BLaER1 treated with 17β-estradiol and CSF1 and Interleukin-3, amounts not matched to agents 10 nM and 100 nM (cell line): ENCODE results near the gene DAPK2.
"Not testable (repeated sequence)": the region's sequence is repeated elsewhere in the genome, so short reads cannot be mapped to it uniquely, and the experiment has no call there.

Experiments
- H3K27ac ChIP-seq, 11 experiments: shearing (Covaris generic); formaldehyde crosslinking; 2 replicates each; pipeline ENCODE4 v1.8.1; 2022
- H3K27me3 ChIP-seq, 11 experiments: shearing (Covaris generic); formaldehyde crosslinking; 2 replicates each; pipeline ENCODE4 v1.8.1; 2022
- H3K36me3 ChIP-seq, 11 experiments: shearing (Covaris generic); formaldehyde crosslinking; 2 replicates each; pipeline ENCODE4 v1.8.1; 2022
- H3K4me1 ChIP-seq, 10 experiments: shearing (Covaris generic); formaldehyde crosslinking; 2 replicates each; pipeline ENCODE4 v1.8.1; 2022
- H3K4me2 ChIP-seq, 11 experiments: shearing (Covaris generic); formaldehyde crosslinking; 2 replicates each; pipeline ENCODE4 v1.8.1; 2022
- H3K4me3 ChIP-seq, 10 experiments: shearing (Covaris generic); formaldehyde crosslinking; 2 replicates each; pipeline ENCODE4 v1.8.1; 2022
- H3K9ac ChIP-seq, 11 experiments: shearing (Covaris generic); formaldehyde crosslinking; 2 replicates each; pipeline ENCODE4 v1.8.1; 2022
- H3K9me3 ChIP-seq, 11 experiments: shearing (Covaris generic); formaldehyde crosslinking; replicated peaks in 1 of 11; 2 replicates each; pipeline ENCODE4 v1.8.1; 2022
- H4K20me1 ChIP-seq, 11 experiments: shearing (Covaris generic); formaldehyde crosslinking; 2 replicates each; pipeline ENCODE4 v1.8.1; 2022
- Cebpa-rat ChIP-seq, 11 experiments: shearing (Covaris generic); IDR thresholded peaks; 2 replicates each; pipeline ENCODE4 v1.8.1; 2022

The DAPK2 gene

DNA sequence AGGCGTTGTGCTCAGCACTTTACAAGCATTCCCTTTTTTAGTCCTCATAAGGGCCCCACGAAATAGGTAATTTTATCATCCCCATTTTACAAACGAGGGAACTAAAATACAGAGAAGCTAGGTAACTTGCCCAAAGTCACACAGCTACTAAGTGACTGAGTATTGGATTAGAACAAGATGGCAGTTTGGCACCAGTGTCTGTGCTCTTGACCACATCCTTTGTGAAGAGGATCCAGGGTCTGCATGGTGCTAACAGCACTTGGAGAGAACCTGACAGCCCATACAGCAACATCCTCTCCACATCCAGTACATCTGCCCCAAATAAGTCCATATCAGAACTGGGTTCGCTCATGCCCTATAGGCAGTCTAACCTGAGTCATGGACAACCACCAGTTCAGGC, 21.8 kb upstream of the DAPK2 start:
- peaks cover 0 to 6% (median 0%) of the 10 kb centered on the region in 11 experiments; a peak in 1 of 22 replicates for H4K20me1 ChIP-seq
- H3K4me3 ChIP-seq, result no peak overlapping the region
- H3K27me3 ChIP-seq, result no peaks in the 10 kb centered on the region
- H3K9me3 ChIP-seq, result no peaks in the 10 kb centered on the region
- peaks cover 33 to 52% (median 43%) of the 10 kb centered on the region in 10 experiments for H3K4me1 ChIP-seq
- H3K9ac ChIP-seq, result no peak overlapping the region; a peak in 2 of 22 replicates
- H3K27ac ChIP-seq, result peak overlapping the region in 8 of 11 experiments; percentile 41 to 61 (median 50); a peak in 15 of 22 replicates
- H3K4me2 ChIP-seq, result peak overlapping the region; percentile 42 to 80 (median 69); a peak in 21 of 22 replicates
- no peak for TF ChIP-seq Cebpa-rat (IDR thresholded peaks at IDR 0.05)
- H3K36me3 ChIP-seq, result peaks cover 16 to 28% (median 26%) of the 10 kb centered on the region in 11 experiments

DNA sequence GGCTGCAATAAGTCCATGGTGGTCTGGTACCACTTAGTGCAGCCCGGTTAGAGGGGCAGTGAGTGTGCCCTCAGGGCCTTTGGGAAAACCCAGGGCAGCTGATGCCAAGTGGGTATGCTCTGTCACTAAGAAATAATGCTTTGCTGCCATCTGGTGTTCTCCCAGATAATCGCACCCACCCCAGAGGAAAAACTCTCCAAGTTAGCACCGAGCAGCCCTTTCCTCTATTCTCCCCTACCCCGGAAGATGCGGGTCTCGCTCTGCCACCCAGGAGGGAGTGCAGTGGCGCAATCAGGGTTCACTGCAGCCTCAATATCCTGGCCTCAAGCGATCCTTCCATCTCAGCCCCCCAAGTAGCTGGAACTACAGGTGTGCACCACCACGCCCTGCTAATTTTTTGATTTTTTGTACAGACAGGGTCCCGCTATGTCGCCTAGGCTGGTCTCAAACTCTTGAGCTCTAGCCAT, 21.3 kb upstream of the DAPK2 start:
- H3K9ac ChIP-seq, result no peak overlapping the region; a peak in 1 of 22 replicates
- TF ChIP-seq Cebpa-rat (IDR thresholded peaks at IDR 0.05), result peak in 4 of 11 experiments; percentile 23 to 55 (median 48); a peak in 3 of 22 replicates
- H3K4me3 ChIP-seq, result no peak overlapping the region
- H3K36me3 ChIP-seq, result peaks cover 11 to 23% (median 20%) of the 10 kb centered on the region in 11 experiments
- no peaks in the 10 kb centered on the region for H3K27me3 ChIP-seq
- peaks cover 0 to 6% (median 0%) of the 10 kb centered on the region in 11 experiments; a peak in 1 of 22 replicates for H4K20me1 ChIP-seq
- H3K27ac ChIP-seq, result peak overlapping the region in 8 of 11 experiments; percentile 41 to 61 (median 50); a peak in 15 of 22 replicates
- H3K4me2 ChIP-seq, result peak overlapping the region; percentile 42 to 80 (median 69)
- no peaks in the 10 kb centered on the region for H3K9me3 ChIP-seq
- peaks cover 33 to 49% (median 43%) of the 10 kb centered on the region in 10 experiments for H3K4me1 ChIP-seq

DNA sequence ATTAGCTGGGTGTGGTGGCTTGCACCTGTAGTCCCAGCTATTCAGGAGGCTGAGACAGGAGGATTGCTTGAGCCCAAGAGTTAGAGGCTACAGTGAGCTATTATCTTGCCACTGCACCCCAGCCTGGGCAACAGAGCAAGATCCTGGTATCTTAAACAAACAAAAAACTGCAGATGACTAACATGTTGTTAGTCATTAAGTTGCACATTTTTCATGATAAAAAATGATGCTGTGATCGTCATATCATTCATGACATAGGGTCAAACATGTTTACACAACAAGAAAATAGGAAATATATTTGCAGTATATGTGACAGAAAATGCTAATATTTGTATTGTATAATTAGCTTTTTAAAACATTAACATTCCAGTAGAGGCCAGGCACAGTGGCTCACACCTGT, 20.2 kb upstream of the DAPK2 start:
- Histone ChIP-seq H3K27ac (no peak overlapping the region), H3K4me3 (no peak overlapping the region), H3K4me1 (peaks cover 33 to 45% (median 39%) of the 10 kb centered on the region in 10 experiments), H4K20me1 (0 out of 22 replicates have a peak, but pooled peaks cover 0 to 6% (median 0%) of the 10 kb centered on the region in 11 experiments), H3K4me2 (no peak overlapping the region), H3K9me3 (no peaks in the 10 kb centered on the region), H3K27me3 (no peaks in the 10 kb centered on the region), H3K36me3 (peaks cover under 1 to 11% (median 11%) of the 10 kb centered on the region in 11 experiments; a peak in 16 of 22 replicates), H3K9ac (no peak overlapping the region)
- TF ChIP-seq Cebpa-rat (IDR thresholded peaks at IDR 0.05), result no peak

DNA sequence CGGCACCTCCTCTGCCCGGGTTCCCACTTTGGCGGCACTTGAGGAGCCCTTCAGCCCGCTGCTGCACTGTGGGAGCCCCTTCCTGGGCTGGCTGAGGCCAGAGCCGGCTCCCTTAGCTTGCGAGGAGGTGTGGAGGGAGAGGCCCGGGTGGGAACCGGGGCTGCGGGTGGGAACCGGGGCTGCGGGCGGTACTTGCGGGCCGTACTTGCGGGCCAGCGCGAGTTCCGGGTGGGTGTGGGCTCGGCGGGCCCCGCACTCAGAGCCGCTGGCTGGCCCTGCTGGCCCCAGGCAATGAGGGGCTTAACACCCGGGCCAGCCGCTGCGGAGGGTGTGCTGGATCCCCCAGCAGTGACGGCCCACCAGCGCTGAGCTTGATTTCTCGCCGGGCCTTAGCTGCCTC, 14.4 kb upstream of the DAPK2 start:
- TF ChIP-seq Cebpa-rat (IDR thresholded peaks at IDR 0.05), result no peak
- 0 out of 20 replicates have a peak, but pooled peaks cover 0 to 5% (median 0%) of the 10 kb centered on the region in 10 experiments for H3K4me1 ChIP-seq

DNA sequence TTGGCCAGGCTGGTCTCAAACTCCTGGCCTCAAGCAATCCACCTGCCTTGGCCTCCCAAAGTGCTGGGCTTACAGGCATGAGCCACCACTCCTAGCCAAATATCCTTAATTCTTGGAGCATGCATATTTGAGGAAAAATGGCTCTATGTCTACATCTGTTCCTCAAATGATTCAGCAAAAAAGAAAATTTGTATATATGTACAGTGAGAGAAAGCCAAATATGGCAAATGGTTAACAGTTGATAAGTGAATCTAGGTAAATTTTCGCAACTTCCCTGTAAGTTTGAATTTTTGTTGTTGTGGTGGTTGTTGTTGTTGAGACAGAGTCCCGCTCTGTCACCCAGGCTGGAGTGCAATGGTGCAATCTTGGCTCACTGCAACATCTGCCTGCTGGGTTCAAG, 12.8 kb upstream of the DAPK2 start:
- not testable (repeated sequence) for H3K9ac ChIP-seq, H3K4me2 ChIP-seq, H3K27ac ChIP-seq, H3K4me3 ChIP-seq, H3K36me3 ChIP-seq, H4K20me1 ChIP-seq, H3K4me1 ChIP-seq, H3K27me3 ChIP-seq
- H3K9me3 ChIP-seq, result peaks cover 9 to 18% (median 12%) of the 10 kb centered on the region in 11 experiments; a peak in 18 of 22 replicates

More for the DNA sequence above, 14.4 kb upstream of the DAPK2 start:
- Histone ChIP-seq H3K27me3 (no peaks in the 10 kb centered on the region), H3K9me3 (peaks cover 9 to 18% (median 12%) of the 10 kb centered on the region in 11 experiments; a peak in 18 of 22 replicates), H3K4me3 (no peak overlapping the region), H3K9ac (no peak overlapping the region), H3K36me3 (no peaks in the 10 kb centered on the region), H3K4me2 (no peak overlapping the region), H3K27ac (no peak overlapping the region), H4K20me1 (no peaks in the 10 kb centered on the region)

DNA sequence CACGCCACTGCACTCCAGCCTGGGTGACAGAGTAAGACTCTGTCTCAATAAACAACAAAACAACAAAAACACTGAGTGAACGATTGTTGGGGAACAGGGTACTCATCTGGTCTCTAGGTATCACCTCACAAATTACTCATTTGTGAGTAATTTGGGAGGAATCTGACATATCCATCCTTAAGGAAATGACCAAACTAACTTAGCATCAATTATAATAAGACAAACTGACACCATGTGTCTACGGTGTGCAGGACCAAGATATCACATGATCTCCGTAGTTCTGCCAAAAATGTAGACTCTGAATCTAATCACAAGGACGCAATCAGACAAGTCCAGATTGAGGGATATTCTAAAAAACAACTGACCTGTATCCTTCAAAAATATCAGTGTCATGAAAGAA, 12.0 kb upstream of the DAPK2 start:
- Histone ChIP-seq H3K4me3 (no peak overlapping the region), H3K9me3 (peaks cover 9 to 18% (median 12%) of the 10 kb centered on the region in 11 experiments; a peak in 18 of 22 replicates), H3K36me3 (no peaks in the 10 kb centered on the region), H3K9ac (no peak overlapping the region), H4K20me1 (no peaks in the 10 kb centered on the region), H3K27ac (no peak overlapping the region), H3K27me3 (no peaks in the 10 kb centered on the region; a peak in 1 of 22 replicates), H3K4me2 (no peak overlapping the region), H3K4me1 (0 out of 20 replicates have a peak, but pooled peaks cover 0 to 5% (median 0%) of the 10 kb centered on the region in 10 experiments)
- no peak for TF ChIP-seq Cebpa-rat (IDR thresholded peaks at IDR 0.05)

DNA sequence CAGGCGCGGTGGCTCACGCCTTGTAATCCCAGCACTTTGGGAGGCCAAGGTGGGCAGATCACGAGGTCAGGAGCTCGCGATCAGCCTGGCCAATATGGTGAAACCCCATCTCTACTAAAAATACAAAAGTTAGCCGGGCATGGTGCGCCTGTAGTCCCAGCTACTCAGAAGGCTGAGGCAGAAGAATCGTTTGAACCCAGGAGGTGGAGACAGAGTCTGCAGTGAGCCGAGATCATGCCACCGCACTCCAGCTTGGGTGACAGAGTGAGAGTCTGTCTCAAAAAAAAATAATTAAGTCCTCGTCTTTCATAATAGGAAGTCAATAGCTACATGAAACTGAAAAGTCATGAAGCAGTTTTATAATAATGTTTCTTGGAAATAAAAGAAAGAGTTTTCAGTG, 7.4 kb upstream of the DAPK2 start:
- Histone ChIP-seq H4K20me1 (peaks cover 0 to 12% (median 0%) of the 10 kb centered on the region in 11 experiments; a peak in 3 of 22 replicates), H3K27me3 (peaks cover 0 to 24% (median 0%) of the 10 kb centered on the region in 11 experiments; a peak in 6 of 22 replicates), H3K4me1 (peaks cover 12 to 21% (median 16%) of the 10 kb centered on the region in 10 experiments)
- H3K9me3 ChIP-seq, H3K9ac ChIP-seq, H3K4me2 ChIP-seq, H3K27ac ChIP-seq, H3K36me3 ChIP-seq, H3K4me3 ChIP-seq: not testable (repeated sequence)

DNA sequence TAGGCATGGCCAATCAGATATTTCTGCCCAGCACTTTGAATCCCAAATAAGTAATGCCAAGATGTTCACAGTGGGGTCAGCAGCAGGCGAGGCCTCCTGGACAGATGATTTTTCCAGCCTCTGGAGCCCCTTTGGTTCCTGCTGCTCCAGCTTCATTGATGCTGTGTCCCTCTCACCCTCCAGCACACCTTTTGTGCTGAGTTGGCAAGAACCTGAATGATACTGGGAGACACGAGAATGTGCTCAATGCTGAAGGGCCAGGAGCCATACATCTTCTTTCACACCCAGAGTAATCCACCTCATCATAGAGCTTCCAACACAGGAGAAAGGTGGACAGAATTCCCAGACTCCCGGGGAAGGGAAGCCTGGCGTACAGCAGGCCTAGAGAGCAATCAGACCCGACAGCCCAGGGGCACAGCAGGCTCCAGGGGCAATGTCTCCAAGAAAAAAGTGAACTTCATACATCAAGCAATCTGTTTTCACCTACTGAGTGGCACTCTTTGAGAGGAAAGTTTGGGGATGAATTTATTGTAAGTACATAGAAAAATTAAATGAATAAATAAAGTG, 6.7 kb upstream of the DAPK2 start:
- Histone ChIP-seq H3K9ac (no peak overlapping the region), H3K4me3 (no peak overlapping the region), H3K27me3 (peaks cover 0 to 31% (median 0%) of the 10 kb centered on the region in 11 experiments; a peak in 8 of 22 replicates), H3K9me3 (no peaks in the 10 kb centered on the region), H3K27ac (no peak overlapping the region), H3K36me3 (no peaks in the 10 kb centered on the region), H4K20me1 (peaks cover 0 to 18% (median 0%) of the 10 kb centered on the region in 11 experiments; a peak in 3 of 22 replicates), H3K4me2 (no peak overlapping the region), H3K4me1 (peaks cover 12 to 25% (median 21%) of the 10 kb centered on the region in 10 experiments)
- TF ChIP-seq Cebpa-rat (IDR thresholded peaks at IDR 0.05), result no peak

DNA sequence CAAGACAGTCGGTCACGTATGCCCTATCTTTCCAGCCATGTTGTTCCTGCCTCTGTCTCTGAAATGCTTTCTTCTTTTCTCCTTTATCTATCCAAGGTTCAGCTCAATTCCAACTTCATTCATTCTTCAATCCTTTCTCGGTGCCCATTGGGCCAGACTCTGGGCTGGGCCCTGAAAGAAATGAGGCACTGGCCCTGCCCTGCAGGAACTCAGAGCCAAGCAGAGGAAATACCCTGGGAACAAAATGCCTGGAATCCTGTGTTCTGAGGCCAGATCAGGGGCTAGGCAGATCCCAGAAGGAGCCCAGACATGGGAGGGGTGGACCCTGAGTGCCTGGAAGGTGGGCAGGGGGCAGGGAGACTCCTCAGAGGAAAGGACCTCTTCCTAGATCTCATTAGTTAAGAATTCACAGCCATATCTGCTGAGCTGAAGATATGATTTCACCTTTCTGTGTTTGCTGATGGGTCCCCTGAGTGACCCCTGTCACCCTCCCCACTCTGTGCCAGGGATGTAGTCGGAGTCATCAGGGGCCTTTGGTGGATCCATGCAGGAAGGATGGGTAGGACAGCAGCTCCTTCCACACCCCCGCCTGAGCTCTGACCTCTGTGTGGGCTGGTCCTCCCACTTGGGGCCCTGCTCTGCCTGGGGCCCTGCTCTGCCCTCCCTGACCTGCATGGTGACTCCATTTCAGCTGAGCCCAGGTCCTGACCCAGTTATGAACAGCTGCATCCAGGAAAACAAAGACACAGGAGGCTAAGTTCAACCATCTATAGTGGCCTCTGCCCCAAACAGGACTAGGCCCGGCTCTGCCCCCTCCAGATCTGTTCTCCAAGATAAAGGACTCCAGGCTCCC, 5.3 kb upstream of the DAPK2 start:
- H3K27ac ChIP-seq, result no peak overlapping the region
- H3K27me3 ChIP-seq, result peaks cover 6 to 45% (median 14%) of the 10 kb centered on the region in 11 experiments
- H3K4me1 ChIP-seq, result peaks cover 14 to 30% (median 25%) of the 10 kb centered on the region in 10 experiments
- H3K36me3 ChIP-seq, result no peaks in the 10 kb centered on the region
- H3K4me3 ChIP-seq, result no peak overlapping the region
- H4K20me1 ChIP-seq, result peaks cover 0 to 29% (median 0%) of the 10 kb centered on the region in 11 experiments; a peak in 3 of 22 replicates
- no peak overlapping the region for H3K4me2 ChIP-seq
- no peak overlapping the region for H3K9ac ChIP-seq
- TF ChIP-seq Cebpa-rat (IDR thresholded peaks at IDR 0.05), result no peak
- H3K9me3 ChIP-seq, result no peaks in the 10 kb centered on the region
